ENCODE measurements around the gene FAM25C. TPM values are rescaled to one million over a fixed set of nuclear protein-coding genes. Genes with fewer than 3 reads are reported as not detected.
"Not testable (repeated sequence)": the region's sequence is repeated elsewhere in the genome, so short reads cannot be mapped to it uniquely, and the experiment has no call there.

Gene FAM25C
- total RNA-seq, 1 donor from 2014 or later: not detected

GRCh38 chr10:47972077-47972476 lies 27.5 kb downstream of the FAM25C start:
- H3K27ac ChIP-seq; H3K4me1 ChIP-seq; H3K36me3 ChIP-seq; H3K27me3 ChIP-seq; H3K4me3 ChIP-seq; intact Hi-C loops (cut with DNase I); H3K9me3 ChIP-seq; DNase-seq (ENCODE audit: low spot score in 2 of 2): not testable (repeated sequence)

GRCh38 chr10:47971598-47971997 lies 28.0 kb downstream of the FAM25C start:
- H3K9me3 ChIP-seq; H3K4me3 ChIP-seq; DNase-seq (ENCODE audit: low spot score in 2 of 2); H3K4me1 ChIP-seq; intact Hi-C loops (cut with DNase I); H3K27me3 ChIP-seq; H3K36me3 ChIP-seq; H3K27ac ChIP-seq: not testable (repeated sequence)

GRCh38 chr10:47970047-47970446 lies 29.5 kb downstream of the FAM25C start:
- intact Hi-C loops (cut with DNase I); H3K4me3 ChIP-seq; DNase-seq (ENCODE audit: low spot score in 2 of 2); H3K9me3 ChIP-seq; H3K27ac ChIP-seq; H3K4me1 ChIP-seq; H3K27me3 ChIP-seq; H3K36me3 ChIP-seq: not testable (repeated sequence)

GRCh38 chr10:47968988-47969387 lies 30.6 kb downstream of the FAM25C start:
- H3K4me3 ChIP-seq; H3K27ac ChIP-seq; H3K4me1 ChIP-seq; DNase-seq (ENCODE audit: low spot score in 2 of 2); H3K36me3 ChIP-seq; H3K27me3 ChIP-seq; H3K9me3 ChIP-seq; intact Hi-C loops (cut with DNase I): not testable (repeated sequence)

- H3K4me1 ChIP-seq; H3K4me3 ChIP-seq; intact Hi-C loops (cut with DNase I); H3K27me3 ChIP-seq; DNase-seq (ENCODE audit: low spot score in 2 of 2); H3K9me3 ChIP-seq; H3K27ac ChIP-seq; H3K36me3 ChIP-seq: not testable (repeated sequence)
Measured at GRCh38 chr10:47964280-47965063, 35.1 kb downstream of the FAM25C start.

- intact Hi-C loops (cut with DNase I); H3K4me1 ChIP-seq; H3K27ac ChIP-seq; H3K27me3 ChIP-seq; H3K9me3 ChIP-seq; H3K36me3 ChIP-seq; H3K4me3 ChIP-seq; DNase-seq (ENCODE audit: low spot score in 2 of 2): not testable (repeated sequence)
Measured at GRCh38 chr10:47962785-47963184, 36.8 kb downstream of the FAM25C start.

- DNase-seq (ENCODE audit: low spot score in 2 of 2); intact Hi-C loops (cut with DNase I): not testable (repeated sequence)
Measured at GRCh38 chr10:47960699-47961098, 38.9 kb downstream of the FAM25C start.

GRCh38 chr10:47959677-47960076 lies 39.9 kb downstream of the FAM25C start:
- H3K27ac ChIP-seq; H3K4me3 ChIP-seq; DNase-seq (ENCODE audit: low spot score in 2 of 2); H3K4me1 ChIP-seq; H3K9me3 ChIP-seq; H3K36me3 ChIP-seq; intact Hi-C loops (cut with DNase I); H3K27me3 ChIP-seq: not testable (repeated sequence)

More at GRCh38 chr10:47960699-47961098, 38.9 kb downstream of the FAM25C start:
- H3K27me3 ChIP-seq, H3K27ac ChIP-seq, H3K36me3 ChIP-seq, H3K4me3 ChIP-seq, H3K4me1 ChIP-seq, H3K9me3 ChIP-seq: not testable (repeated sequence)

- H3K27me3 ChIP-seq; intact Hi-C loops (cut with DNase I); H3K27ac ChIP-seq: not testable (repeated sequence)
Measured at GRCh38 chr10:47957158-47957557, 42.4 kb downstream of the FAM25C start.

GRCh38 chr10:47947424-47947823 lies 52.2 kb downstream of the FAM25C start:
- H3K36me3 ChIP-seq; H3K4me1 ChIP-seq; H3K27me3 ChIP-seq; DNase-seq (ENCODE audit: low spot score in 2 of 2); H3K4me3 ChIP-seq; H3K9me3 ChIP-seq; H3K27ac ChIP-seq; intact Hi-C loops (cut with DNase I): not testable (repeated sequence)

More at GRCh38 chr10:47957158-47957557, 42.4 kb downstream of the FAM25C start:
- H3K9me3 ChIP-seq; DNase-seq (ENCODE audit: low spot score in 2 of 2); H3K4me3 ChIP-seq; H3K4me1 ChIP-seq; H3K36me3 ChIP-seq: not testable (repeated sequence)

Other genes starting within 250 kb of the FAM25C start
- gene SYT15B, start 236.2 kb downstream of the FAM25C start, total RNA-seq: 68.3 TPM
- not detected for gene NPY4R2, start 81.1 kb downstream of the FAM25C start, total RNA-seq

Measured in ascending aorta (tissue), 2 donors.